Measurements from ENCODE around the gene UTP3.
A peak's percentile ranks its signal among the peaks of the same experiment; 100 is the strongest.
"Not testable (repeated sequence)": the region's sequence is repeated elsewhere in the genome, so short reads cannot be mapped to it uniquely, and the experiment has no call there.

UTP3 gene

DNA sequence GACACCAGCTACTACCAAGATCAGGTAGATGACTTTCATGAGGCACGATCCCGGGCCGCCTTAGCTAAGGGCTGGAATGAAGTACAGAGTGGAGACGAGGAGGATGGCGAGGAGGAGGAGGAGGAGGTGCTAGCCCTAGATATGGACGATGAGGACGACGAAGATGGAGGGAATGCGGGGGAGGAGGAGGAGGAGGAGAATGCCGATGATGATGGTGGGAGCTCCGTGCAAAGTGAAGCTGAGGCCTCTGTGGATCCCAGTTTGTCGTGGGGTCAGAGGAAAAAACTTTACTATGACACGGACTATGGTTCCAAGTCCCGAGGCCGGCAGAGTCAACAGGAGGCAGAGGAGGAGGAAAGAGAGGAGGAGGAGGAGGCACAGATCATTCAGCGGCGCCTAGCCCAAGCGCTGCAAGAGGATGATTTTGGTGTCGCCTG, 481 bp downstream of the UTP3 start:
- peak; percentile 22 for DNase-seq

DNA sequence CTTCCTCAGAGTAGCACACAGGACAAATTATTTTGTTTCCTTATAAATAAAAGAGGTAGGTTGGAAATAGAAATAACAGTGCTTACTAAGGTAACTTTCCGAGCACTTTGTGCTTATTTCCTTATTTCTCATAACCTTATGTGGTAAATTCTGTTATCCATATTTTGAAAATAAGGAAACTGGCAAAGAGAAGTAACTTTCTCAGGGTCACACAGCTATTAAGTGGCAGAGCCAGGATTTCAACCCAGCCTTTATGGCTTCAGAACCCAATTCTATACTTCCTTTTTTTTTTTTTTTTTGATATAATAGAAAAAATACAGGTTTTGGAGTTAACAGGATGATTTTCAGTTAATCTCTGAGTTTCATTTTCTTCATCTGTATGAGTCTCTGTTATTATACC, 3.3 kb downstream of the UTP3 start:
- no peak for DNase-seq

GRCh38 chr4:70694633-70695032, 6.3 kb downstream of the UTP3 start:
- not testable (repeated sequence) for DNase-seq

GRCh38 chr4:70698435-70698834, 10.1 kb downstream of the UTP3 start:
- DNase-seq = not testable (repeated sequence)

GRCh38 chr4:70700712-70701111, 12.4 kb downstream of the UTP3 start:
- DNase-seq = no peak

- DNase-seq = no peak
These were observed 12.9 kb downstream of the UTP3 start for GRCh38 chr4:70701271-70701670.

- DNase-seq = not testable (repeated sequence)
These were observed 14.3 kb downstream of the UTP3 start for GRCh38 chr4:70702592-70702991.

GRCh38 chr4:70703619-70704214, 15.4 kb downstream of the UTP3 start:
- DNase-seq = peak; percentile 88

DNA sequence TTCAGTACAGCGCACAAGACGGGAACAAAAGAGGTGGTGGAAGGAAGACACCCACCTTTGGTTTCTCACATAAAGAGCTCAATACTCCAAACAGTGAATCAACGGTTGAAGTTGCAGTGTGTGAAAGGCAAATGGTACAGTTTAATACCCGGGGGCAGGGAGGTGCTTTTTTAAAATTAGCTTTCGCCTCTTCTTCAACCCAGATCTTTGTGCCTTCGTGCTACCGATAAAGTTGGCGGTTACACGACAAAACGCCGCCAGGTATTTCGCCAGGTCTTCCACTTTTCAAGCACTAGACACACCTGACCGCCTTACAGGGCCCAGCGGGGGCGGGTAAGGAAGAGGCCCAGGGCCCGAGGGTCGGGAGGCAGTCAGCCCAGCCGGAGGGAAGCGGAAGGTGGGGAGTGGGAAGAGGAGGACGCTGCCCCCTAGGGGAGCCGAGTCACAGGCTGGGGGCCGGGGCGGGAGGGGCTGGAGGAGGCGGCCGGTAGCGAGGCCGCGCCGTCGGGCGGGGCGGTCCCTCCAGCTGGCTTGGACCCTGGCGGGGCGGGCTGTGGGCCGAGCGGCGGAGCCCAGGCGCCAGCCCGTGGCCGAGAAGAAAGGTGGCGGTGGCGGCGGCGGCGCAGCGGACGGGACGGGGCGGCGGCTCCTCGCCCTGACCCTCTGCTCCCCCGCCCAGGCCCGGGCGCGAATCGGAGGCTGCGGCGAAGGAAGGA, 16.0 kb downstream of the UTP3 start:
- DNase-seq = peak; percentile 92

DNA sequence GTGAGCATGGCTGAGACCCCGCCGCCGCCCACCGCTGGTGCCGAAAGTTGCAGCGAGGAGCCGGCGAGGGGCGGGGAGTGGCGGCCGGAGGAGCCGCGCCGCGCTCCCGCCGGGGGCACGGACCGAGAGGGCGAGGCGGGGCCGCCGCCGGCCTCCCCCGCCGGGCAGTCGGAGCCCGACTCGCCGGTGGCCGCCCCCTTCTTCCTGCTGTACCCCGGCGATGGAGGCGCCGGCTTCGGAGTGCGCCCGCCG, 16.5 kb downstream of the UTP3 start:
- no peak for DNase-seq

- DNase-seq = peak; percentile 78
These were observed 17.1 kb downstream of the UTP3 start for GRCh38 chr4:70705183-70706043.

DNA sequence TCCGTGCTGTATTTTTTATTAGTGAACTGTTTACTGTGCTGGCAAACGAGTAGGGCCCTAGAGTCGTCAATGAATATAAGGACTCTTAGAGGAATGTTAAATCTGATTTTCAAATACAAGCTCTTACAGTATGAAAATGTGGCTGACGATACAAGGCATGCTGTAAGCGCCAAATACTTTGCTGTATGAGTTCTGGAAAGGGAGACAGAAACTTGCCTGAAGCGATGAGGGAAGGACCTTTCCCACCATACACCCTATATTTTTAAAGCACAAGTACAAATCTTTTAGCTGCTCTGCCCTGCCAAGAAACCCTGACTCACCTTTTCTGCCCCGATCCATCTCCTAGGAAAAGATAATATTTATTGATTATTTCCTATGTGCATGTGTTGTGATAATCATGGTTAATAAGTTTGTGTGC, 17.7 kb downstream of the UTP3 start:
- no peak for DNase-seq

- peak; percentile 3 for DNase-seq
These were observed 18.2 kb downstream of the UTP3 start for GRCh38 chr4:70706516-70706915.

DNA sequence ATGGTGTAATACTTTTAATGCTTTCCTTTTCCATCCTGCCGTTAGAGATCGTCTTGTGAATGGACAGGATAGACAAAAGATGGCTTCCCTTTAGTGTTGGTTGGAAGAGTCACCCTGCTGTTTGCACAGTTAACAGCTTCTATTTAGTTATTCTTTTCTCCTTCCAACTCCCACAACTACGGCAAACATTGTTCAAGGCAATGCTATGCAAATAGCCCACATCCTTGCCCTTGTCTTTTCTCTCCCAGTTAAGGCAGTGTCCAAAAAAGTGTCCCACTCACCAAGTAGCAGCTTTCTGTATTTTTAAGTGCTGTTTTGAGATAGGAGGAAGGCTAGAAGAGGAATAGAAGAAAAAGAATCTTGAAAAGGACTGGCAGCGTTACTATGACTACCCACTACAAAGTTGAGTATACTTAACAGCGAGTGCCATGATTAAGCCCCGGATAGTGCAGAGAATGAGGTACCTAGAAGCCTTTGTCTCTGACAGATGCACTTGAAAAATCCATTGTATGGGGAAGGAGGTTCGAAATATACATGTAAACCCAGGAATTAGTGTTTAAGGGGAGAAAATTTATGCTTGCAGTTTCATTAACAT, 21.4 kb downstream of the UTP3 start:
- DNase-seq = peak; percentile 68

GRCh38 chr4:70711599-70711998, 23.3 kb downstream of the UTP3 start:
- DNase-seq = no peak

DNA sequence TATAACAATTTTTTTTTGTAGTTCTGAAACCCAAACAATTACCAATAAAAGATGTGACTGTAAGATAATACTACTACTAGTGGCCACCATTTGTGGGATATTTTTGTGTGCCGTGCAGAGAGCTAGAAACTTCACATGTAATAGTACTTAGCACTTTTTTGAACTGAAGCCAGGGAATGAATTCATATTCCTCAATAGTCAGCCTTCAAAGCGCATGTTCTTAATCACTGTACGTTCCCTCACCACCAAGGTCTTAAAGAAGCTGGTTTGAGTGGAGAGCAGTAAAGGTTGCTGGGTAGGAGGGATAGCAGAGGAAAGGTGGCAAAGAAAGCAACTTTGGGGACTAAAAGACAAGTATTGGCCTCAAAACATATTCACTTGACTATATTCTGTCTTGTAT, 23.8 kb downstream of the UTP3 start:
- DNase-seq = no peak

DNA sequence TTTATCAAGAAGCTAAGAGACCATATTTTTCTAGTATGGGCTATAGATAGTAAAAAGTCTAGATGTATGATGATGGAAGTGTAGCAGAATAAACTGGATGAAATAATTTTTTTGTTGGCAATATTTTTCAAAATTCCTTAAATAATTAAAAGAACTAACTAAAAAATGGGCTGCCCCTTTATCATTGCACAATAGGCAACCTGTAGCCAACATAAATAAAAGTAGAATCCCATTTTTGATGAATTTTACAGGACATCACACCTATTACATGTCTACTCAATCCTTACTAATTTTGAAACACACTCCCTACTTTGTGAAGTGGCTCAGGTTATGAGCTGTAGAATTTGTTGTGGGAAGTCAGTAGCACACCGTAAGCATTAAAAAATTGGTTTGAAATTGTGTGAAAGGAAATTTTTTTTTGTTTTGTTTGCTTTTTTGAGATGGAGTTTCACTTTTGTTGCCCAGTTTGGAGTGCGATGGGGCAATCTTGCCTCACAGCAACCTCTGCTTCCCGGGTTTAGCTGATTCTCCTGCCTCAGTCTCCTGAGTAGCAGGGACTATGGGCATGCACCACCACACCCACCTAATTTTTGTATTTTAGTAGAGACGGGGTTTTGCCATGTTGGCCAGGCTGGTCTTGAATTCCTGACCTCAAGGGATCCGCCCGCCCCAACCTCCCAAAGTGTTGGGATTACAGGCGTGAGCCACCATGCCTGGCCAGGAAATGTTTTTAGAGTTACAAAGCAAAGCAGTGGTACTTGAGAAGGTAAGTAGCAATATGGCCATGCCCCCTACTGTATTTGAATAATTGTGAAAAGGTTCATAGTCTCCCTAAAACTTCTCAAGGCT, 24.5 kb downstream of the UTP3 start:
- no peak for DNase-seq

- no peak for DNase-seq
These were observed 25.2 kb downstream of the UTP3 start for GRCh38 chr4:70713453-70714078.

- DNase-seq = no peak
These were observed 26.0 kb downstream of the UTP3 start for GRCh38 chr4:70714079-70714887.

GRCh38 chr4:70715097-70715496, 26.8 kb downstream of the UTP3 start:
- DNase-seq = no peak

Data from NCI-H146 (cell line).